EL (cell line): ENCODE data around the gene MAZ.
"Not testable (repeated sequence)": the region's sequence is repeated elsewhere in the genome, so short reads cannot be mapped to it uniquely, and the experiment has no call there.

Experiments used
- DNase-seq: peaks from one replicate; pipeline ENCODE4 v3.0.0-alpha.2; 2016

Gene MAZ

DNA sequence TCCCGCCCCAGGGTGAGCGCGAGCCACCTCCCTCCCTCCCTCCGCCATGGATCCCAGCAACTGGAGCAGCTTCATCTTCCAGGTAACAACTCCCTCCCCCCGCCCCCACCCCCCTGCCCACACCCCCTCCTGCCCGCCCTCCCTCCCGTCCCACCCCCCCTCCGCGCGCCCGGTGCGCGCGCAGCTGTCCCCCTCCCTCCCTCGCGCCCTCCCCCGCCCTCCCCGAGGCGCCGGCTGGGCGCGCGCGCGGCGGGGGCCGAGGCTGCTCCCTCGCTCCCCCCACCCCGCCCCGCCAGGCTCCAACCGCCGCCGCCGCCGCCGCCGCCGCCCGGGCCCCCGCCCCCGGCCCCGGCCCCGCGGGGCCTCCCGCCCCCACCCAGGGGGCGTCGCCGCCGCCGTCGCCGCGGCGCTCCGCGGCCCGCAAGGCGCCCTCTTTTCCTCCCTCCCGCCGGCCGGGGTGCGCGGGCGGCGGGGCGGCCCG is at the start of gene MAZ:
Gene MAZ, plus strand, starts transcription at position 431 of the 481 bp plus-strand sequence. CDS start 173 bp downstream, outside the sequence.
- no peak for DNase-seq

DNA sequence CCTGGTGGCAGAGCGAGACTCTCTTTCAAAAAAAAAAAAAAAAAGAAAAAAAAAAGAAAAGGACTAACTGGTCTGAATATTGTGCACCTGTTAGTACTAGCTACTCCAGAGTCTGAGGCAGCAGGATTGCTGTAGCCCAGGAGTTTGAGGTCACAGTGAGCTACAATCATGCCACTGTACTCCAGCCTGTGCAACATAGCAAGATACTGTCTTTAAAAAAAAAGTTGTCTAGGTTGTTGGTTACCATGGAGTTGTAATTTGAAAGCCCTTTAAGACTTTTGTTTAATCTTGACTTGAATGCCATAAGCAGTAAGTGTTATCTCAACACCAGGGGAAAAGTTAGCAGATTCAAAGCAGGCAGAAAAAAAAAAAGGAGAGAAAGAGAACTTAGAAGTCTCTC is 49.7 kb upstream of the MAZ start:
- no peak for DNase-seq

DNA sequence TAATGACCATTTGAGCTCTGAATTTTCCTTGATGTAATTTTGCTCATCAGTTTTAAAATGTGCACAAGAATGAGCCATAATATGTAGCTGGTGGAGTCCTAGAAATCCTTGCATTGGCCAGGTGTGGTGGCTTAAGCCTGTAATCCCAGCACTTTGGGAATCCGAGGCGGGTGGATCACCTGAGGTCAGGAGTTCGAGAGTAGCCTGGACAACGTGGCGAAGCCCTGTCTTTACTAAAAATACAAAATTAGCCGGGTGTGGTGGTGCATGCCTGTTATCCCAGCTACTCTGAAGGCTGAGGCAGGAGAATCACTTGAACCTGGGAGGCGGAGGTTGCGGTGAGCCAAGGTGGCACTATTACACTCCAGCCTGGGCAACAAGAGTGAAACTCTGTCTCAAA is 49.2 kb upstream of the MAZ start:
- not testable (repeated sequence) for DNase-seq

DNA sequence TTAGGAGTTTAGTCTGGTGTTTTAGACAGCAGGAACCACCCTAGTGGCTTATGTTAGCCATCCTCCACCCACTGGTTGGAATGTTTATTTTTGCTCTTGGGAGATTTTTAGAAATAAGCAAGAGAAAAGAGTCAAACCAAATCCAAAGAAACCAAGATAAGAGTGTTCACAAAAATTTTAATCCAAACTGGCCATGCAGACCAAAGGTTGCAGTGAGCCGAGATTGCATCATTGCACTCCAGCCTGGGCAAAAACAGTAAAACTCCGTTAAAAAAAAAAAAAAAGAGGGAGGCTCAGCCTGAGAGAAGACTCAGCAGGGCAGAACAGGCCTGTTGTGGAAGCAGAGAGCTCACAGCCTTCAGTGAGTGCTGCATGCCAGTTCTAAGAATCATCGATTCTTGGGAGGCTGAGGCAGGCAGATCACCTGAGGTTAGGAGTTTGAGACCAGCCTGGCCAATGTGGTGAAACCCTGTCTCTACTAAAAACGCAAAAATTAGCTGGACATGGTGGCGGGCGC is 48.3 kb upstream of the MAZ start:
- DNase-seq = peak; percentile 25

DNA sequence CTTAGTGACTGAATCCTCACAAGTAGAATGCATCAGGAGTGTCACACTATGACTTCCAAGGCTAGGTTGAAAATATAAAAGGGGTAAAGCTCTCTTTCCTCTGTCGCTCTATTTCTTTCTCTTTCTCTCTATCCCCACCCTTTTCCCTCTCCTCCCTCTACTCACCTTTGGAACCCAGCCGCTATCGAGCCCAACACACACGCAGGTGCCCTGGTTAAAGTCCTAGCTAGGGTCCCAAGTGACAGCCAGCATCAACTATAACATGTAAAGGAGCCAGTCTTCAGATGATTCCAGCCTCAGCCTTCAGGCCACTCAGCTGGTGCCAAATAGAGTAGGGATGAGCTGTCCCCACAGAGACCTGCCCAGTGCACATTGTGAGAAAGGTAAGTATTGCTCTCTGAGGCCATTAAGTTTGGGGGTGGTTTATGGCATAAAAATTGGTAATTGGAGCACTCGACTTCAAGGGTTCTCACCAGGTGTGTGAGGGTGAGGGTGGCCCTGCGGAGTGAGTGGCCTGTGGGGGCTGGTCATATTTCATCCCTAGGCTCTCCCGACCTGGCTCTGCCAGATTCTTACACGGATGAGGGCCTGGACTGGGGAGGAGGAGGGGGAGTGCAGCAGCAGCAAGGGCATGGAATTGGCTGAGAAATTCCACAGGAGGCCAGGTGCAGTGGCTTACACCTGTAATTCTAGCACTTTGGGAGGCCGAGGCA is 45.6 kb upstream of the MAZ start:
- no peak for DNase-seq

DNA sequence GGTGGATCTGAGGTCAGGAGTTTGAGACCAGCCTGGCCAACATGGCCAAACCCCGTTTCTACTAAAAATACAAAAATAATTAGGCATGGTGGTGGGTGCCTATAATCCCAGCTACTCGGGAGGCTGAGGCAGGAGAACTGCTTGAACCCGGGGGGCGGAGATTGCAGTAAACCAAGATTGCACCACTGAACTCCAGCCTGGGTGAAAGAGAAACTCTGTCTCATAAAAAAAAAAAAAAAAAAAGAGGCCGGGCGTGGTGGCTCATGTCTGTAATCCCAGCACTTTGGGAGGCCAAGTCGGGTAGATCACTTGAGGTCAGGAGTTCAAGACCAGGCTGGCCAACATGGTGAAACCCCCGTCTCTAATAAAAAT is 45.1 kb upstream of the MAZ start:
- DNase-seq = not testable (repeated sequence)

DNA sequence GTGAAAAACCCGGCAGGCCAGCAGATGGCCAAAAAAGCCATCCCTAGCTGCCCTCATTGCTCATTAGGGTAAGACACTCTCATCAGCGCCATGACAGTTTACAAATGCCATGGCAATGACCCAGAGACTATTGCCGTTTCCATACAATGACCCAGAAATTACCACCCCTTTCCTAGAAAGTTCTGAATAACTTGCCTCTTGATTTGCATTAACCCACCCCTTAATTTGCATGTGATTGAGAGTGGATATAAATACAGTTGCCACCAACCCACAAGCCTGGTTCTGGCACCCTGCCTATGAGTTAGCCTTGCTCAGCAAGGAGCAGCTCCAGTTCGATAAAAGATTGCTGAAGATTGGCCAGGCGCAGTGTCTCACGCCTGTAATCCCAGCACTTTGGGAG is 44.4 kb upstream of the MAZ start:
- DNase-seq = no peak

DNA sequence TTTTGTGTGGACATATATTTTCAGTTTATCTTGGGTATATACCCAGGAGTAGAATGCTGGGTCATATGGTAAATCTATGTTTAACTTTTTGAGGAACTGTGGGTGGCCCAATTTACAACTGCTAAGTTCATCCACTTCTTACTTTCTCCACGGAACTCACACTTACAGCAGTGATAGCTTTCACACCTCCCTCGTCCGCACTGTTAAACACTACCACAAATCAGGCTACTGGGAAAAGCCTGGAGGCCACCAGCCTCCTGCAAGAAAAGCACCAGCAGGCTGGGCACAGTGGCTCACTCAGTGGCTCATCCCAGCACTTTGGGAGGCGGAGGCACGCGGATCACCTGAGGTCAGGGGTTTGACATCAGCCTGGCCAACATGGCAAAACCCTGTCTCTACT is 43.0 kb upstream of the MAZ start:
- no peak for DNase-seq

DNA sequence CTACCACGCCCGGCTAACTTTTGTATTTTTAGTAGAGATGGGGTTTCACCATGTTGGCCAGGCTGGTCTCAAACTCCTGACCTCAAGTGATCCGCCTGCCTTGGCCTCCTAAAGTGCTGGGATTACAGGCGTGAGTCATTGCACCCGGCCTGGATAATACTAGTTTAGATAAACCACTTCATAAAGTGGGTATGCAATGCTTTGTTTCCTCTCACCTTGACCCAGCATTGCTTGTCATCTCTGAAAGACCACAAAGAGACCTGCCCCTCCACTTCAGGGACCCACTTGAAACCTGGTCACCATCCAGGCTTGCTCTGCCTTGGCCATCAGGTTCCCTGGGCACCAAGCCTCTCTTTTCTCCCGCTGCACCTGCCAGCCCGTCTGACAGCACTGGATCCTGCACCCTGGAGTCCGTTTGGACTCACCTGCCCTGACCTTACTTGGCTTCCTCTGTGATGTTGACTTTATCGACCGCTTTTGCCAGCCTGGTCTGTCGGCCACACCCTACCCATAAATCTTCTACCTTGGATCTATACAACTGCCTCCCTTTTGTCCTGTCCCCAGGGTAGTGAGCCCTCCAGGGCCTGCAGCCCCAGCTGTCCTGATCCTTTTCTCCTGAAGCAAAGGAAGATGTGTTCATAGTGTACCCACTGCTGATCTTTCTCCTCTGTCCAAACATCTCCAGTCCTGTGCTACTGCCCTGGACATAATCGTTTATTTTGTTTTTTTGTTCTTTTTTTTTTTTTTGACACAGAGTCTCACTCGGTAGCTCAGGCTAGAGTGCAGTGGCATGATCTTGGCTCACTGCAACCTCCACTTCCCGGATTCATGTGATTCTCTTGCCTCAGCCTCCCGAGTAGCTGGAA is 40.9 kb upstream of the MAZ start:
- DNase-seq = no peak

DNA sequence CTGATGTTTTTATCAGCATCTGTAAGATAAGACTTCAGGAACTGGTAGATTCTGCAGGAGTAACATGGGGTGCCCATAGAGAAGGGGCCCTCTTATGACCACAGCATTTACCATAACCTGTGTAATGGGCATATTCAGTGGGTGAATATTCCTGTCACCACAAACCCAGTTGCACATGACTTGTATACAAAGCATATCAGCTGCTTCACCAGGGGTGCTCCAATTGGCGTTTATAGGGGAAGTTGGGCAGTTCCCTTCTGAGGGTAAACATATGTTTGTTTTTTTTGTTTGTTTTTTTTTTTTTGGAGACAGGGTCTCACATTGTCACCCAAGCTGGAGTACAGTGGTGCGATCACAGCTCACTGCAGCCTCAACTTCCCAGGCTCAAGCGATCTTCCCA is 39.8 kb upstream of the MAZ start:
- no peak for DNase-seq

DNA sequence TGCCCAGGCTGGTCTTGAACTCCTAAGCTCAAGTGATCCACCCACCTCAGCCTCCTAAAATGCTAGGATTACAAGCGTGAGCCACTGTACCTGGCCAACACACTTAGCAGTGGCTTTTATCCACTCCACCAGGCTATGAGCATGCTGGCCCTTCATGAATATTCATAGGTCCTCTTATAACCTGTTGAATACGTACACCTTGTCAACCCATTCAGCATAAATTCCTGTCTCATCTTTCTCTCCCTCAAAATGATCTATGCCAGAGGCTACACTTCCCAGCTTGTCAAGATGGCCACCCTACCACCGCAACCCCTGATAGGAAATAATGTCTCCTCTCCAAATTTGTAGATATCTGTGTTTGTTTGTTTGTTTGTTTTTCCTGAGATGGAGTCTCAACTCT is 39.3 kb upstream of the MAZ start:
- no peak for DNase-seq

DNA sequence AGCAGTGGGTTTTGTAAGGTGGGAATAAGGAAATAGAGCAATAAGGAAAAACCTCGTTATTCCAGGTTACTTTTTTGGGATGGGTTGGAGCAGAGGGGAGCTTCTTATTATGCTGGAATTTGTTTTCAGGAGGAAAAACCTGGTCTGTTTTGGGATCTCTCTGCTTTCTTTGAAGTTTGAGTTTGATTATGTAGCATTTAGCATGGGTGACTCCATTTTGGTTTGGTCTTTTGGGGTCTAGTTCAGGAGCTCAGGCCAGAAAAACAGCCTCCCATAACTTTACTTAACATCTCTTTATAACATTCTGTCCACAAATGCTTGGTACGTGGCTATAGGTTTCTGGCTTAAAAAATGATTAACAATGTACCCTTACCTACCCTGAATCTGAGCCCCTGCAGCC is 36.8 kb upstream of the MAZ start:
- DNase-seq = no peak

DNA sequence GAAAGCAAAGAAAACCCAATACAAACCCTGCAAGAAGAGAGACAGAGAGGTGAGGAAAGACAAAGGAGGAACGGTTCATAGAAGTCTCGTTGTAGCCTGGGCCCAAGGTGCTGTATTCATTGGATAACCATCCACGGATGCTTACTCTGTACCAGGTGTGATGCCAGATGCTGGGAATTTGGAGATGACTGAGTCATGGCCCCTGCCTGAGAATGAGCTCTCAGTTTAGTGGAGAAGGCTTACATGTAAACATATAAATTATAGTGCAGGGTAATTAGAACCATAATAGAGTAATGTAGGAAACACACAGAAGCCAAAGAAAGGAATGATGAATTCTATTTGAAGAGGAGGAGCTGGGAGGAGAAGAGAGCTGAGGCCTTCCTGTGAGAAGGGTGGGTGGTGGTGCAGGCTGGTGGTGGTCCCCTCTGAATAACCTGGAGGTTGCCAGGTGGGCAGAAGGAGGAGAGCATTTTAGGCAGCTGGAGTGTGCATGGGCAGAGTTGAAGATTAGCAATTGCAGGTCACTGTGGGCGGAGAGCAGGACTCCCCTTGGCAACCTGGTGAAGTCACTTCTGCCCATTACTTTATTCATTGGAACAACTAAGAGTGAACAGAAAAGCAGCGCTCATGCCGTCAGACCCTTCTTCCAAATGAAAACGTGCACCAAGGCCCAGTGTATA is 35.9 kb upstream of the MAZ start:
- no peak for DNase-seq

DNA sequence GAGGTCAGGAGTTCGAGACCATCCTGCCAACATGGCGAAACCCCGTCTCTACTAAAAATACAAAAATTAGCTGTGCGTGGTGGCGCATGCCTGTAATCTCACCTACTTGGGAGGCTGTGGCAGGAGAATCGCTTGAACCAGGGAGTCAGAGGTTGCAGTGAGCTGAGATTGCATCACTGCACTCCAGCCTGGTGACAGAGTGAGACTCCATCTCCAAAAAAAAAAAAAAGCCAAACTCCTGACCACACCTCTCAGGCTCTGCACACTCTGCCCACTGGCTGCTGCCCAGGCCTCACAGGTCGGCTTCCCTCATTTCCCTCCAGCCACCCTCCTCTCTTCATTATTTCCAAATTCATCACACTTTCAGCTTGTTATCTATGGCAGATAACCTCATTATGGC is 34.0 kb upstream of the MAZ start:
- not testable (repeated sequence) for DNase-seq

DNA sequence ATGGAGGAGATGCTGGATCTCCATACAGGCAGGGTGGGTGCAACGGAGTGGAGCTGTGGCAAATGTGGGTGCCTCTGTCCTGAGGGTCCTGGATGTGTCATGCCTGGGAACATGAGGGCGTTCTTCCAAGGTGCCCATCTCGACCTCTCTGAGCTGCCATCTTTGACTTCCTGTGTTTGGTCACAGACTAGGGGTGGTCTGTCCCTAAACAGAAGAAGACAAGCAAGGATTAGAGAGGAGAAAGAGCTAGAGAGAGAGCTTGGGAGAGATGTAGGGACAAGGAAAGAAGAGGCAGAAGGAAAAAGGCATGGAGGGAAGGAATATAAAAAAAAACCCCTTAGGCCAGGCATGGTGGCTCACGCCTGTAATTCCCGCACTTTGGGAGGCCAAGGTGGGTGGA is 31.6 kb upstream of the MAZ start:
- no peak for DNase-seq

DNA sequence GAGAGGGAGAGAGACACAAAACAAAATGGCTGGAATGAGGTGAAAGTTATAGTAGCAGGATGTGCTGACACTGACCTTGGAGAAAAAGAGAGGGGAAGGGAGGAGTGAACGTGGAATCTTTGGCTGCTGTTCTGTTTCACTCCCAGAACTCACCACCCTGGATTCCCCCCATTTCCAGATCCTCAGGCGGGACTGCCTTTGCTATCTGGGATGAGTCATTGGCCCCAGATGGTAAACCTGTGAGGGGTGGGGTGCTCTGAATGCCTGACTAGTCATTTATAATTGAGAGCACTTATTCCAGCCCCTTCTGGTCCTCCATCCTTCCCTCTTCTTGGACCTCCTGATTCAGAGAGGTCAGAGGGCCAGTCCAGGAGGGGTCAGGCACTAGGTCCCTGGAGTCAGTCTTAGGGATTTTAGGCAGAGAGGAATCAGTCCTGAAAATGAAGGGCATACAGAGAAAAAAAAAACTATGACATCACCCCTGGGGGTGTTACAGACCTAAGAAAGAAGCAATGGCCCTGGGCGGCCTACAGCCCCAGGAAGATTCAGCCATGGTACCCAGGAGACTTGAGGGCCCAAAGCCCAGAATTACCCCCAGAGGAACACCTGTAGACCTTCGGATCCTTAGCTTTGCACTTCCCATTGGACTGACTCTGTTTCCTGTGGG is 30.5 kb upstream of the MAZ start:
- peak; percentile 76 for DNase-seq

DNA sequence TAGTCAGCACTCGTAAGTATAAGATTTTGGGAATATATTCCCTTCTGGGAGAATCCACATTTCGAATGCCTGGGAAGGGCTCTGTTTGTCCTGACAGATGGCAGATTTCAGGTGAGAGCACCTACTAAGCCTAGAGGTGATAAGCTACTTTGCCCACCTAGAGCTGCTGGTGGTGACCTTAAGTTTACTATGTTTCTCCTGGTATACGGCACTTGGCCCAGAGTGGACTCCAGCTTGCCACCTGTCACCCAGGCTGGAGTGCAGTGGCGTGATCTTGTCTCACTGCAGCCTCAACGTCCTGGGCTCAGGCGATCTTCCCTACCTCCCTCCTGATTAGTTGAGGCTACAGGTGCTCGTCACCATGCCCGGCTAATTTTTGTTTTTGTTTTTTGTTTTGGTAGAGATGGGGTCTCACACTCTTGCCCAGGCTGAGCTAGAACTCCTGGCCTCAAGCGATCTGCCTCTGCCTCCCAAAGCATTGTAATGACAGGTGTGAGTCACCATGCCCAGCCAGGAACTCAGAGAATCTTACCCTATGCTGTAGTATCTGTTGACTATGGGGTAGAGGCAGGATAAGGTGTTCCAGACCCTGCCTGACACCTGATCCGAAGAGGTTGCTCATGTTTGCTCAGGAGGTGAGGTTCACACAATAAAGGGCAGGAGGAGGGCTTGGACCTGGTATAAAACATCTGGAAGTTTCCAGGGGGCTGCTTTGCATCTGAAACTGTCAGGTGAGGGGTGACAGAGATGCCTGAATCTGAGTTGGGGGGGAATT is 28.6 kb upstream of the MAZ start, which contains the start of gene ZG16:
Gene ZG16, plus strand, starts transcription at position 681 of the 775 bp plus-strand sequence. CDS start 1,011 bp downstream, outside the sequence.
- no peak for DNase-seq

DNA sequence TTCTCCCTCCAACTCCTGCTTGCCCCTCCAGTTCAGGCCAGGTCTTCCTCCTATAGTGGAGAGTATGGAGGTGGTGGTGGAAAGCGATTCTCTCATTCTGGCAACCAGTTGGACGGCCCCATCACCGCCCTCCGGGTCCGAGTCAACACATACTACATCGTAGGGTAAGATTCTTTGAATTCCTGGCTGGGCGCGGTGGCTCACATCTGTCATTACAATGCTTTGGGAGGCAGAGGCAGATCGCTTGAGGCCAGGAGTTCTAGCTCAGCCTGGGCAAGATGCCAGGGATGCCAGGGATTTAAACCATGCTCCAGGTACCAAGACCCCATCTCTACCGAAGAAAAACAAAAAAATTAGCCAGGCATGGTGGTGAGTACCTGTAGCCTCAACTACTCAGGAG is 26.9 kb upstream of the MAZ start:
- peak; percentile 68 for DNase-seq

DNA sequence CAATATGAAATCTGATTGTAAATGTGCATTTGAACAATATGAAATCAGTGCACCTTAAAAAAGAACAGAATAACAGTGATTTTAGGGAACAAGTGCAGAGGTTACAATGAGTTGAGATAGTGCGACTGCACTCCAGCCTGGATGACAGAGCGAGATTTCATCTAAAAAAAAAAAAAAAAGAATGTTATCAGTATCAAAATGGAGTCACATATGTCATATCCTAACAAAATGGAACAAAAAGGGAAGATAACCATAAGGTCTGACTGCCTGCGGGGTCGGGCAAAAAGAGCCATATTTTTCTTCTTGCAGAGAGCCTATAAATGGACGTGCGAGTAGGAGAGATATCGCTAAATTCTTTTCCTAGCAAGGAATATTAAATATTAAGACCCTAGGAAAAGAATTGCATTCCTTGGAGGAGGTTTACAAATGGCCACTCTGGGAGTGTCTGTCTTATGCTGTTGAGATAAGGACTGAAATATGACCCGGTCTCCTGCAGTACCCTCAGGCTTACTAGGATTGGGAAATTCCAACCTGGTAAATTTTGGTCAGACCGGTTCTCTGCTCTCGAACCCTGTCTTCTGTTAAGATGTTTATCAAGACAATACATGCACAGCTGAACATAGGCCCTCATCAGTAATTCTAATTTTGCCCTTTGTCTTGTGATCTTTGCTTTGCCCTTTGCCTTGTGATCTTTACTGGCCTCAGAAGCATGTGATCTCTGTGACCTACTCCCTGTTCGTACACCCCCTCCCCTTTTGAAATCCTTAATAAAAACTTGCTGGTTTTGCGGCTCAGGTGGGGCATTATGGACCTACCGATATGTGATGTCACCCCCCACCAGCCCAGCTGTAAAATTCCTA is 23.0 kb upstream of the MAZ start:
- DNase-seq = not testable (repeated sequence)

DNA sequence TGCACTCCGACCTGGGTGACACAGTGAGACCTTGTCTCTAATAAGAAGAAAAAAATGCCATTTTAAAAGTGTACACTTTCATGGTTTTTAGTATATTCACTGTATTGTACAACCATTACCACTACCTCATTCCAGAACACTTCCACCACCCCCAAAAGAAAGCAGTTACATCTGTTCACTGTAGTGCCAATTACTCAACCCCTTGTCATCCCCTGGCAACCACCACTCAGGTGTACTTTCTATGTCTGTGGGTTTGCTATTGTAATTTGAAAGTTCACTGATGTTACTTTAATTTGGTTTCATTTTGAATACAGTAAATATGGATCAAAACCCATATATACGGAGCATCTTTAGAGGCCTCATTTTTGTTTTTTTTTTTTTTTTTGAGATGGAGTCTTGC is 22.2 kb upstream of the MAZ start:
- no peak for DNase-seq
